ENCODE results near the gene DGLUCY.

GRCh38 chr14:91211017-91211416 is 97.1 kb downstream of the DGLUCY start:
- TF ChIP-seq ZNF274 (IDR thresholded peaks at IDR 0.05; ENCODE audit: low read depth, low read length) (no peak), YY1 (IDR thresholded peaks at IDR 0.05; ENCODE audit: insufficient read depth, insufficient read length) (no peak), SUZ12 (IDR thresholded peaks at IDR 0.05; ENCODE audit: extremely low read depth, insufficient read depth, insufficient read length) (no peak)

Measured in NT2/D1 (cell line).